NCI-H1436 treated with DMSO at 0.1 percent for 48 hours (cell line): ENCODE measurements around the gene ZNF747.
A peak's percentile ranks its signal among the peaks of the same experiment; 100 is the strongest.
"Not testable (repeated sequence)": the region's sequence is repeated elsewhere in the genome, so short reads cannot be mapped to it uniquely, and the experiment has no call there.

ENCODE experiments used
- DNase-seq: peaks from one replicate; lab custom pipeline; 2025; lab: John Stamatoyannopoulos, UW

ZNF747 gene

GRCh38 chr16:30557957-30558788 is 23.5 kb upstream of the ZNF747 start, which contains the start of gene ZNF764:
ZNF764 (minus strand) TSS chr16:30558374; CDS start chr16:30558182, 192 bp downstream.
- DNase-seq: peak; percentile 88

- no peak for DNase-seq
Observed at GRCh38 chr16:30557707-30557956, 23.0 kb upstream of the ZNF747 start.

GRCh38 chr16:30556125-30556473 is 21.4 kb upstream of the ZNF747 start:
- no peak for DNase-seq

- DNase-seq: no peak
Observed at GRCh38 chr16:30555315-30556124, 20.9 kb upstream of the ZNF747 start.

GRCh38 chr16:30554557-30555314 is 20.1 kb upstream of the ZNF747 start:
- no peak for DNase-seq

GRCh38 chr16:30553393-30553899 is 18.8 kb upstream of the ZNF747 start:
- DNase-seq: no peak

- no peak for DNase-seq
Observed at GRCh38 chr16:30552956-30553355, 18.3 kb upstream of the ZNF747 start.

GRCh38 chr16:30551781-30552180 is 17.1 kb upstream of the ZNF747 start:
- DNase-seq: no peak

GRCh38 chr16:30548416-30549253 is 14.0 kb upstream of the ZNF747 start:
- no peak for DNase-seq

- DNase-seq: no peak
Observed at GRCh38 chr16:30546115-30546514, 11.5 kb upstream of the ZNF747 start.

GRCh38 chr16:30543067-30543466 is 8.4 kb upstream of the ZNF747 start:
- DNase-seq: no peak

GRCh38 chr16:30541502-30542329 is 7.1 kb upstream of the ZNF747 start:
- no peak for DNase-seq

GRCh38 chr16:30540916-30541464 is 6.3 kb upstream of the ZNF747 start:
- not testable (repeated sequence) for DNase-seq

GRCh38 chr16:30539986-30540526 is 5.4 kb upstream of the ZNF747 start:
- not testable (repeated sequence) for DNase-seq

- DNase-seq: no peak
Observed at GRCh38 chr16:30539000-30539964, 4.6 kb upstream of the ZNF747 start.

GRCh38 chr16:30536391-30537024 is 1.9 kb upstream of the ZNF747 start:
- not testable (repeated sequence) for DNase-seq

GRCh38 chr16:30535777-30536190 is 1.1 kb upstream of the ZNF747 start:
- DNase-seq: peak; percentile 44

GRCh38 chr16:30535106-30535776 is 583 bp upstream of the ZNF747 start:
- DNase-seq: no peak
